Measurements from ENCODE around the gene ADGRG7. TPM values are rescaled to one million over a fixed set of nuclear protein-coding genes. Genes with fewer than 3 reads are reported as not detected.

ADGRG7 gene
- total and polyA plus RNA-seq, 4 donors, result 2.1 to 65.5 (median 13.7) TPM

- Histone ChIP-seq H3K4me3 (ENCODE audit: low read depth in 1 of 3, low read length in 3 of 3) (no peak overlapping the region), H3K27me3 (ENCODE audit: control insufficient read depth in 4 of 4, insufficient read depth in 4 of 4, low read length in 3 of 4) (no peaks in the 10 kb centered on the region), H3K9me3 (ENCODE audit: control insufficient read depth in 4 of 4, low read length in 3 of 4) (peaks cover 0 to 1% (median 0%) of the 10 kb centered on the region in 4 donors), H3K27ac (ENCODE audit: low read depth in 1 of 2, low read length in 2 of 2) (no peak overlapping the region), H3K4me1 (ENCODE audit: control insufficient read depth in 4 of 4, insufficient read depth in 4 of 4, low read length in 3 of 4) (peaks cover 0 to 21% (median 20%) of the 10 kb centered on the region in 4 donors), H3K9ac (ENCODE audit: low read depth in 1 of 2, low read length in 2 of 2) (no peak overlapping the region), H3K36me3 (ENCODE audit: control insufficient read depth in 4 of 4, insufficient read depth in 3 of 4, low read depth in 1 of 4, low read length in 3 of 4) (no peaks in the 10 kb centered on the region)
- WGBS, result 80% methylated on average over 11 of the region's 11 CpGs
- TF ChIP-seq NR2F2 (IDR thresholded peaks at IDR 0.05) (no peak), RXRA (IDR thresholded peaks at IDR 0.05) (no peak), SP1 (IDR thresholded peaks at IDR 0.05) (no peak), REST (IDR thresholded peaks at IDR 0.05) (no peak), RAD21 (IDR thresholded peaks at IDR 0.05) (no peak), TAF1 (conservative IDR thresholded peaks at IDR 0.05) (no peak), GABPA (IDR thresholded peaks at IDR 0.05 in 1 of 2, conservative IDR thresholded peaks at IDR 0.05 in 1 of 2) (no peak), HNF4A (conservative IDR thresholded peaks at IDR 0.05) (no peak), FOXA1 (IDR thresholded peaks at IDR 0.05) (no peak), HNF4G (IDR thresholded peaks at IDR 0.05) (no peak), FOXA2 (IDR thresholded peaks at IDR 0.05) (no peak)
- TF ChIP-seq, protein P1, sequence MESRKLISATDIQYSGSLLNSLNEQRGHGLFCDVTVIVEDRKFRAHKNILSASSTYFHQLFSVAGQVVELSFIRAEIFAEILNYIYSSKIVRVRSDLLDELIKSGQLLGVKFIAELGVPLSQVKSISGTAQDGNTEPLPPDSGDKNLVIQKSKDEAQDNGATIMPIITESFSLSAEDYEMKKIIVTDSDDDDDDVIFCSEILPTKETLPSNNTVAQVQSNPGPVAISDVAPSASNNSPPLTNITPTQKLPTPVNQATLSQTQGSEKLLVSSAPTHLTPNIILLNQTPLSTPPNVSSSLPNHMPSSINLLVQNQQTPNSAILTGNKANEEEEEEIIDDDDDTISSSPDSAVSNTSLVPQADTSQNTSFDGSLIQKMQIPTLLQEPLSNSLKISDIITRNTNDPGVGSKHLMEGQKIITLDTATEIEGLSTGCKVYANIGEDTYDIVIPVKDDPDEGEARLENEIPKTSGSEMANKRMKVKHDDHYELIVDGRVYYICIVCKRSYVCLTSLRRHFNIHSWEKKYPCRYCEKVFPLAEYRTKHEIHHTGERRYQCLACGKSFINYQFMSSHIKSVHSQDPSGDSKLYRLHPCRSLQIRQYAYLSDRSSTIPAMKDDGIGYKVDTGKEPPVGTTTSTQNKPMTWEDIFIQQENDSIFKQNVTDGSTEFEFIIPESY (IDR thresholded peaks at IDR 0.05), result no peak
- TF ChIP-seq, protein P2, sequence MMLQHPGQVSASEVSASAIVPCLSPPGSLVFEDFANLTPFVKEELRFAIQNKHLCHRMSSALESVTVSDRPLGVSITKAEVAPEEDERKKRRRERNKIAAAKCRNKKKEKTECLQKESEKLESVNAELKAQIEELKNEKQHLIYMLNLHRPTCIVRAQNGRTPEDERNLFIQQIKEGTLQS (IDR thresholded peaks at IDR 0.05), result no peak
- TF ChIP-seq, protein P3, sequence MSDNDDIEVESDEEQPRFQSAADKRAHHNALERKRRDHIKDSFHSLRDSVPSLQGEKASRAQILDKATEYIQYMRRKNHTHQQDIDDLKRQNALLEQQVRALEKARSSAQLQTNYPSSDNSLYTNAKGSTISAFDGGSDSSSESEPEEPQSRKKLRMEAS (IDR thresholded peaks at IDR 0.05), result no peak
- no peak for DNase-seq (ENCODE audit: low spot score)
Measured at GRCh38 chr3:100600181-100601042, 9.0 kb upstream of the ADGRG7 start.

Measured in liver (tissue), 9 donors.